Spleen (tissue), 11 donors: Measurements from ENCODE around the gene SLIT1. TPM values are rescaled to one million over a fixed set of nuclear protein-coding genes. Genes with fewer than 3 reads are reported as not detected.
A peak's percentile ranks its signal among the peaks of the same experiment; 100 is the strongest.

Experiments used
- DNase-seq: peaks from one replicate; pipeline ENCODE4 v3.0.0-alpha.2; 2020
- H3K27ac ChIP-seq, 8 donors: fragments of 200-600 bp; sonication (generic) in 7 of 8; 1 replicate in 4 of 8; 2 replicates in 4 of 8; pipeline versions ENCODE4 v1.5.0 to v1.8.0; 2016 to 2021; ENCODE audit warnings: inconsistent platforms in 4 of 8, mild to moderate bottlenecking in 4 of 8, moderate library complexity in 1 of 8
- H3K27me3 ChIP-seq, 7 donors: fragments of 200-600 bp; sonication (generic) in 6 of 7; replicated peaks in 1 of 7; 1 replicate in 4 of 7; 2 replicates in 3 of 7; pipeline versions ENCODE4 v1.5.0 to v1.8.0; 2016 to 2021; ENCODE audit warnings: inconsistent platforms in 3 of 7, mild to moderate bottlenecking in 1 of 7
- H3K36me3 ChIP-seq, 6 donors: fragments of 200-600 bp; sonication (generic) in 5 of 6; 1 replicate in 4 of 6; 2 replicates in 2 of 6; pipeline versions ENCODE4 v1.5.0 to v1.8.0; 2016 to 2021; ENCODE audit warnings: inconsistent platforms in 2 of 6
- H3K4me1 ChIP-seq, 6 donors: fragments of 200-600 bp; sonication (generic) in 5 of 6; 1 replicate in 3 of 6; 2 replicates in 3 of 6; pipeline versions ENCODE4 v1.5.0 to v1.8.0; 2016 to 2021; ENCODE audit warnings: inconsistent platforms in 3 of 6
- H3K4me3 ChIP-seq, 8 donors: fragments of 200-600 bp; sonication (generic) in 7 of 8; 1 replicate in 4 of 8; 2 replicates in 4 of 8; pipeline versions ENCODE4 v1.5.0 to v1.8.0; 2016 to 2021; ENCODE audit warnings: inconsistent platforms in 4 of 8, mild to moderate bottlenecking in 4 of 8, moderate library complexity in 2 of 8
- H3K9me3 ChIP-seq, 8 donors: fragments of 200-600 bp; sonication (generic) in 7 of 8; 1 replicate in 4 of 8; 2 replicates in 4 of 8; pipeline versions ENCODE4 v1.5.0 to v1.8.0; 2016 to 2021; ENCODE audit warnings: inconsistent platforms in 4 of 8
- POLR2A ChIP-seq, 3 donors: fragments of 450-650 bp; IDR thresholded peaks; one replicate each; pipeline ENCODE4 v1.5.1; 2017; ENCODE audit warnings: antibody characterized with exemption in 3 of 3, mild to moderate bottlenecking in 1 of 3
- POLR2AphosphoS5 ChIP-seq, 3 donors: sonication (generic); formaldehyde crosslinking; IDR thresholded peaks; one replicate each; pipeline ENCODE4 v1.5.1; 2017; ENCODE audit warnings: antibody characterized with exemption in 3 of 3
- WGBS, 5 donors: extraction: QIAGEN DNeasy Blood & Tissue Kit in 3 of 5; methylation state at CpG; one replicate each; pipeline versions ENCODE4 v1.1.5 to v1.1.7; 2013 to 2018; 5-methylcytosine and 5-hydroxymethylcytosine counted together
- intact Hi-C: fragments of 100-400 bp; cut with DNase I; formaldehyde crosslinking; loops from one replicate; pipeline ENCODE4 v1.15.0; 2023; ENCODE audit warnings: low total_unique reads
- polyA plus RNA-seq, 3 donors: library from polyadenylated mRNA; stranded (reverse); fragments of 200-250 nt; gene quantifications; one replicate each; pipeline ENCODE4 v1.2.1, GENCODE V29; 2013
- total RNA-seq, 7 donors: library from RNA; depleted of rRNA in 3 of 7; stranded (reverse); fragments of >200 nt in 3 of 7; fragmentation: NEBNext Ultra II Directional in 4 of 7; extraction: Animal tissue kit (Norgen Biotek cat#: 25700) in 4 of 7; gene quantifications; one replicate each; pipeline versions ENCODE4 v1.1.0 to v1.2.1, GENCODE V29; 2016 to 2021
- TF ChIP-seq, protein P1 (sequence below), 11 experiments: fragments of 200-600 bp in 7 of 11; fragments of 450-650 bp in 4 of 11; sonication (generic) in 4 of 11; IDR thresholded peaks in 8 of 11; conservative IDR thresholded peaks in 3 of 11; 1 replicate in 7 of 11; 2 replicates in 4 of 11; pipeline versions ENCODE4 v1.4.0 to v1.8.0; 2016 to 2021; ENCODE audit warnings: antibody characterized with exemption in 11 of 11, inconsistent platforms in 4 of 11, mild to moderate bottlenecking in 1 of 11
- donor health status: healthy with polysubstance abuse.
- donor health status: DM: no; HTN: no; CAD: no; lungs with moderate emphysema.
- donor health status: DM: no; HTN: no; CAD: no.
- donor health status: Bipolar disorder and iron deficiency.
- donor health status: healthy.
- donor health status: DM: no; HTN: no; CAD: no.
- donor health status: DM: yes; HTN: yes; CAD: no.

Gene SLIT1
- total and polyA plus RNA-seq, 10 donors: 0.11 to 0.82 (median 0.52) TPM

DNA sequence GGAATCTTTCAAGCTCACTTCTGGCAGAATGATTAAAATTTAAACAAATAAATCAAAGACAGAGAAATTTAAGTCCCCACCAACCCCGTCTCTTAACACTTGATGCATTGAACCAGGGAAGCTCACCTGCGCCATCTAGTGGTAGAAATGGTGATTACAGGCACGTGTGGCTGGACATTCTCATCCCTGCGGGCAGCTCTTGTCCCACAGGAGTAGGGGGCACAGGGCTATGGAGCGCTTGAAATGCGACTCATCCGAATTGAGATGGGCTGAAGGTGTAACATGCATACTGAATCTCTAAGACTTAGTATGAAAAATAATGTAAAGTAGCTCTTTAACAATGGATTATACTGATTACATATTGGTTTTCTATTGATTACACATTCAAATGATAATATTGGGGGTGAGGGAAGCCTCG lies 24.8 kb upstream of the SLIT1 start:
- H3K9me3 ChIP-seq: no peaks in the 10 kb centered on the region
- no peaks in the 10 kb centered on the region for H3K4me1 ChIP-seq
- no peaks in the 10 kb centered on the region for H3K36me3 ChIP-seq
- intact Hi-C loops: loop anchor here (2.0 kb wide), 1 partner anchor 138 kb away; no protein-coding TSS in a partner anchor
- H3K4me3 ChIP-seq: no peak overlapping the region
- no peak overlapping the region for H3K27ac ChIP-seq
- 12 to 18% (median 14%) methylated on average over 8 of the region's 8 CpGs for WGBS, 5 donors
- TF ChIP-seq, protein P1, sequence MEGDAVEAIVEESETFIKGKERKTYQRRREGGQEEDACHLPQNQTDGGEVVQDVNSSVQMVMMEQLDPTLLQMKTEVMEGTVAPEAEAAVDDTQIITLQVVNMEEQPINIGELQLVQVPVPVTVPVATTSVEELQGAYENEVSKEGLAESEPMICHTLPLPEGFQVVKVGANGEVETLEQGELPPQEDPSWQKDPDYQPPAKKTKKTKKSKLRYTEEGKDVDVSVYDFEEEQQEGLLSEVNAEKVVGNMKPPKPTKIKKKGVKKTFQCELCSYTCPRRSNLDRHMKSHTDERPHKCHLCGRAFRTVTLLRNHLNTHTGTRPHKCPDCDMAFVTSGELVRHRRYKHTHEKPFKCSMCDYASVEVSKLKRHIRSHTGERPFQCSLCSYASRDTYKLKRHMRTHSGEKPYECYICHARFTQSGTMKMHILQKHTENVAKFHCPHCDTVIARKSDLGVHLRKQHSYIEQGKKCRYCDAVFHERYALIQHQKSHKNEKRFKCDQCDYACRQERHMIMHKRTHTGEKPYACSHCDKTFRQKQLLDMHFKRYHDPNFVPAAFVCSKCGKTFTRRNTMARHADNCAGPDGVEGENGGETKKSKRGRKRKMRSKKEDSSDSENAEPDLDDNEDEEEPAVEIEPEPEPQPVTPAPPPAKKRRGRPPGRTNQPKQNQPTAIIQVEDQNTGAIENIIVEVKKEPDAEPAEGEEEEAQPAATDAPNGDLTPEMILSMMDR (IDR thresholded peaks at IDR 0.05 in 8 of 11, conservative IDR thresholded peaks at IDR 0.05 in 3 of 11): peak; percentile 84 to 96 (median 94)
- TF ChIP-seq POLR2A (IDR thresholded peaks at IDR 0.05) (no peak), POLR2AphosphoS5 (IDR thresholded peaks at IDR 0.05) (no peak)
- peak; percentile 80 for DNase-seq
- H3K27me3 ChIP-seq: peaks cover 0 to 7% (median 0%) of the 10 kb centered on the region in 7 donors

DNA sequence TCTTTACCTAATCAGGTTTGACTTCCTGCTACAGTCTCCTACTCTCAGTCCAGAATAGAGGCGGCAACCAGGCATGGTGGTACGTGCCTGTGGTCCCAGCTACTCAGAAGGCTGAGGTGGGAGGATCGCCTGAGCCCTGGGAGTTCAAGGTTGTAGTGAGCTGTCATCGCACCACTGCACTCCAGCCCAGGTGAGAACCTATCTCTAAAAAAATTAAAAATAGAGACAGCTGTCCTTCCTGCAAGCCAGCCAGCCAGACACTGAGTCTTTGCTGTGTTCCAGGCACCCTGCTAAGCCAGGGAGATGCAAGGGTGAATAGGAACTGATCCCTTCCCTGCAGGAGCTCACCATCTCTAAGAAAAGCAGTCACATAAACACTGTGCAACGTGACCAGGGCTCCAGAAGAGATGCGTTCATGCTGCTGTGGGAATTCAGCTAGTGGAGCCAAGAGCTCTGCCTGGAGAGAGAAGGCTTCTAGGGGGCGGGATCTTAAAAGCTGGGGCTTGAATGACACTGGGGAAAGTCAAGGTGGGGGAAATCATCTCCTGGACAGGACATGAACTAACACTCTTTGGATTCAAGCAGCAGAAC lies 22.1 kb upstream of the SLIT1 start:
- Histone ChIP-seq H3K4me3 (no peak overlapping the region), H3K4me1 (no peaks in the 10 kb centered on the region)
- intact Hi-C loops: no loop called here

DNA sequence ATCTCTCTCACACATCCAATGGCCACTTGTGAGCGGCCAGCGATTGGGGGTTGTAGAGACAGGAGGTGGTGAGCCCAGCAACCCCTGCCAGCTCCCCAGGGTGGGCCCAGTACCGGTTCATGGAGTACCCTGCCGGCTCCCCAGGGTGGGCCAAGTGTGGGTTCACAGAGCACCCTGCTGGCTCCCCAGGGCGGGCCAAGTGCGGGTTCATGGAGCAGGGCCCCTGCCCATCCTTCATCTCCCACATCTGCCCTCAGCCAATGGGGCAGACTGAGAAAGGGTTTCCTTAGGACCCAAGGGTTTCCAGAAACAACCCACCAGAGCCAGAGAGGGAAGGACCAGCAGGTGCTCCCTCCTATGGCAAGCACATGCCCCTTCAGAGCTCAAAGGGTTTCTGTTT lies 21.4 kb upstream of the SLIT1 start:
- Histone ChIP-seq H3K36me3 (no peaks in the 10 kb centered on the region), H3K27ac (no peak overlapping the region), H3K4me3 (no peak overlapping the region), H3K4me1 (no peaks in the 10 kb centered on the region), H3K27me3 (peaks cover 0 to 7% (median 0%) of the 10 kb centered on the region in 7 donors), H3K9me3 (no peaks in the 10 kb centered on the region)
- 86 to 100% (median 93%) methylated on average over 1 to 6 of the region's 6 CpGs for WGBS, 5 donors
- TF ChIP-seq POLR2A (IDR thresholded peaks at IDR 0.05): no peak
- TF ChIP-seq, protein P1 (IDR thresholded peaks at IDR 0.05 in 8 of 11, conservative IDR thresholded peaks at IDR 0.05 in 3 of 11): no peak
- no peak for TF ChIP-seq POLR2AphosphoS5 (IDR thresholded peaks at IDR 0.05)
- intact Hi-C loops: no loop called here
- DNase-seq: no peak

More for the DNA sequence above, 22.1 kb upstream of the SLIT1 start:
- no peaks in the 10 kb centered on the region for H3K9me3 ChIP-seq
- TF ChIP-seq POLR2AphosphoS5 (IDR thresholded peaks at IDR 0.05) (no peak), POLR2A (IDR thresholded peaks at IDR 0.05) (no peak)
- TF ChIP-seq, protein P1 (IDR thresholded peaks at IDR 0.05 in 8 of 11, conservative IDR thresholded peaks at IDR 0.05 in 3 of 11): no peak
- H3K27ac ChIP-seq: no peak overlapping the region
- H3K36me3 ChIP-seq: no peaks in the 10 kb centered on the region
- no peak for DNase-seq
- WGBS, 5 donors: 57 to 71% (median 68%) methylated on average over 7 of the region's 7 CpGs
- H3K27me3 ChIP-seq: peaks cover 0 to 7% (median 0%) of the 10 kb centered on the region in 7 donors

DNA sequence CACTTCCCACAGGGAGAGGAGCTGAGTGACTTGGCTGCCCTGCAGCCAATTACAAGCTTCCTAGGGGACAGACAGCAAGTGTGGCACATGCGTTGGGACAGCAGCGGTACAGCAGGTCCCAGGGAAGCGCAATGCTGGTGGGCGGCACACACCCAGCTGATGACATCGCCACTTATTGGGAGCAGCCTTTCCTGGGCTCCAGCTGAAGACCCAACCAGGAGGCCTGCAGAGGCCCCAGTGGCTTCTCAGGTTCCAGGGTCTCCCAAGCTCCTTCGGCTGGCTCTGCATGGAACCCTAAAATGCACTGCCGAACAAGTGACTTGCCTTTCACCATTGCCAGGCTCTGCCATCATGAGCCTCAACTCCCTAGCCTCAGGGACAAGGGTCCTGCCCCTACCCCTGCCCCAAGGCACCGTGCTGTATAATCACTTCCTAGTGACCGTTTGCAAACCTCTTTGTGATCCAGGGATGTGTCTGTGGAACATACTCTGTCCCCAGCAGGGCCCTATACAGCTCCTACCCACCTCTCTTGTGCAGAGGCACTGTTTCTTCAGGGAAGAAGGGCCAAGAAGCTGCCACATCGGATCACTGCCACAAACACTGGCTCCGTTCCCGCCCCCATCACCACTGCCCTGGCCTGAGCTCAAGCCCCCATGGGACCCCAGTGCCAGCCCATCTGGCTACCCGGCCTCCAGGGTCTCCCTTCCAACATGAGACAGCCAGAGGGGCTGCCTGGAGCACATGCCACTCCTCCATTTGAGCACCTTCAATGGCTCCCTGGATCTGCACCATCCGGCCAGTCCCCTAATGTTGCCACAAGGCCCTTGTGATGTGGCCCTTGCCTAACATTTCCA lies 19.3 kb upstream of the SLIT1 start:
- Histone ChIP-seq H3K4me1 (peaks cover 0 to 16% (median 7%) of the 10 kb centered on the region in 6 donors), H3K36me3 (no peaks in the 10 kb centered on the region), H3K4me3 (no peak overlapping the region), H3K27me3 (peaks cover 0 to 9% (median 0%) of the 10 kb centered on the region in 7 donors), H3K9me3 (no peaks in the 10 kb centered on the region), H3K27ac (no peak overlapping the region)
- WGBS, 5 donors: 87 to 96% (median 91%) methylated on average over 13 to 14 of the region's 14 CpGs
- DNase-seq: no peak
- intact Hi-C loops: no loop called here
- TF ChIP-seq, protein P1 (IDR thresholded peaks at IDR 0.05 in 8 of 11, conservative IDR thresholded peaks at IDR 0.05 in 3 of 11): no peak
- TF ChIP-seq POLR2A (IDR thresholded peaks at IDR 0.05) (no peak), POLR2AphosphoS5 (IDR thresholded peaks at IDR 0.05) (no peak)
